K562 (cell line): Measurements from ENCODE around the gene SLC15A3.

Experiments used
- ADNP ChIP-seq: fragments of 200-800 bp; sonication (Bioruptor generic); IDR thresholded peaks from 2 replicates; pipeline ENCODE4 v1.6.1; 2016; ENCODE audit warnings: missing genetic modification characterization, missing compliant biosample characterization
- CBFB ChIP-seq: sonication (generic); formaldehyde crosslinking; IDR thresholded peaks from 2 replicates; pipeline ENCODE4 v1.4.0; 2020; ENCODE audit warnings: mild to moderate bottlenecking, missing genetic modification reagents
- CTCF ChIP-seq, 3 experiments: IDR thresholded peaks in 2 of 3; conservative IDR thresholded peaks in 1 of 3; 2 replicates each; pipeline ENCODE4 v1.5.1; 2011 to 2012; ENCODE audit warnings: low read length in 3 of 3, mild to moderate bottlenecking in 3 of 3, control low read depth in 2 of 3, improper control_type of control experiment in 1 of 3, inconsistent platforms in 1 of 3, low read depth in 1 of 3, mixed read lengths in 1 of 3, moderate library complexity in 1 of 3; ENCODE audit not compliant: insufficient read depth in 2 of 3
- EP300 ChIP-seq: IDR thresholded peaks from 2 replicates; pipeline ENCODE4 v1.6.1; 2012; ENCODE audit warnings: low read length, improper control_type of control experiment
- FOXJ2 ChIP-seq: fragments of 200-800 bp; sonication (Bioruptor generic); IDR thresholded peaks from 2 replicates; pipeline ENCODE4 v1.6.1; 2016; ENCODE audit warnings: missing genetic modification characterization, missing compliant biosample characterization
- LCOR ChIP-seq: sonication (generic); formaldehyde crosslinking; IDR thresholded peaks from 2 replicates; pipeline ENCODE4 v1.8.0; 2022; ENCODE audit warnings: mild to moderate bottlenecking, missing genetic modification reagents
- POLR2AphosphoS5 ChIP-seq: IDR thresholded peaks from 2 replicates; pipeline ENCODE4 v1.6.1; 2011; ENCODE audit warnings: mild to moderate bottlenecking, low read depth, low read length, moderate library complexity; ENCODE audit not compliant: control insufficient read depth, insufficient read depth
- PYGO2 ChIP-seq: fragments of 450-650 bp; IDR thresholded peaks from 2 replicates; pipeline ENCODE4 v1.6.1; 2016; ENCODE audit warnings: mild to moderate bottlenecking, missing genetic modification characterization, moderate library complexity, missing compliant biosample characterization

DNA sequence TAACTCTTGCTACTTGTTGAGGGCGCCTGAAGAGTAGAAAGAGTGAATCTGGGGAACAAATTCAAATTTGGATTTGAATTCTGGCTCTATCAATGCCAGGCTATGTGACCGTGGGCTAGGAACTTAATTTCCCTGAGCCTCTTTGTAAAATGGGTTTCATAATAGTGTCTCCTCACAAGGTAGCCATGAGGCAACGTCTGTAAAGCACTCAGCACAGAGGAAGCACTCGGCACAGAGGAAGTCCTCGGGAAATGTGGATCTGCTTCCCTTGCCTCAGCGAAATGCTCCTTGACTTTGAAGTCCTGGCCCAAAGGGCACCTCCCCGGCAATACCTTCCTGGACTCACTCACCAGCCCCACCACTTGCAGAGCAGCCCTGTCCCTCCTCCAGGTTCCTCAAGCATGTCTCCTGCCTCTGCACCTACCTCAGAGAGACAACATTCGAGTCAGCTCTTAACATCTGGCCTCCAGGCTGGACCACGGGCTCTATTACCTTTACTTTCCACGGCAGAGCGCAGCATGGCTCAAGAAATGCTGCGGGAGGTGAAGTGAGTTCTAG, 37.2 kb upstream of the SLC15A3 start:
- TF ChIP-seq CBFB (CRISPR knock-in tag) (no peak), ADNP (no peak), EP300 (no peak), LCOR (CRISPR knock-in tag) (no peak), FOXJ2 (no peak), PYGO2 (tag) (no peak), CTCF (IDR thresholded peaks at IDR 0.05 in 2 of 3, conservative IDR thresholded peaks at IDR 0.05 in 1 of 3; ENCODE audit: insufficient read depth in 2 of 3, low read depth in 1 of 3, low read length in 3 of 3) (no peak), POLR2AphosphoS5 (no peak)
